Liver (tissue), 9 donors: ENCODE measurements around the gene SLC6A16. TPM values are rescaled to one million over a fixed set of nuclear protein-coding genes. Genes with fewer than 3 reads are reported as not detected.

Experiments used
- DNase-seq: peaks from one replicate; pipeline ENCODE4 v3.0.0-alpha.2; 2017; ENCODE audit warnings: low spot score
- H3K27ac ChIP-seq, 2 donors: one replicate each; pipeline ENCODE4 v1.7.0; 2013; ENCODE audit warnings: inconsistent platforms in 2 of 2, low read length in 2 of 2, control low read depth in 1 of 2, low read depth in 1 of 2, mild to moderate bottlenecking in 1 of 2
- H3K27me3 ChIP-seq, 4 donors: one replicate each; pipeline versions ENCODE4 v1.6.1 to v1.7.0; 2013; ENCODE audit warnings: low read length in 3 of 4, inconsistent platforms in 1 of 4, mild to moderate bottlenecking in 1 of 4, moderate library complexity in 1 of 4; ENCODE audit not compliant: control insufficient read depth in 4 of 4, insufficient read depth in 4 of 4
- H3K36me3 ChIP-seq, 4 donors: one replicate each; pipeline versions ENCODE4 v1.6.1 to v1.7.0; 2013; ENCODE audit warnings: low read length in 3 of 4, mild to moderate bottlenecking in 3 of 4, low read depth in 1 of 4, moderate library complexity in 1 of 4; ENCODE audit not compliant: control insufficient read depth in 4 of 4, insufficient read depth in 3 of 4
- H3K4me1 ChIP-seq, 4 donors: one replicate each; pipeline versions ENCODE4 v1.6.1 to v1.7.0; 2013; ENCODE audit warnings: low read length in 3 of 4, mild to moderate bottlenecking in 3 of 4, moderate library complexity in 1 of 4; ENCODE audit not compliant: control insufficient read depth in 4 of 4, insufficient read depth in 4 of 4
- H3K4me3 ChIP-seq, 3 donors: one replicate each; pipeline versions ENCODE4 v1.6.1 to v1.7.0; 2013; ENCODE audit warnings: low read length in 3 of 3, control low read depth in 1 of 3, low read depth in 1 of 3, mild to moderate bottlenecking in 1 of 3
- H3K9ac ChIP-seq, 2 donors: one replicate each; pipeline ENCODE4 v1.7.0; 2013; ENCODE audit warnings: low read length in 2 of 2, mild to moderate bottlenecking in 2 of 2, moderate library complexity in 2 of 2, control low read depth in 1 of 2, low read depth in 1 of 2
- H3K9me3 ChIP-seq, 4 donors: one replicate each; pipeline versions ENCODE4 v1.6.1 to v1.7.0; 2013; ENCODE audit warnings: low read length in 3 of 4; ENCODE audit not compliant: control insufficient read depth in 4 of 4
- FOXA1 ChIP-seq: IDR thresholded peaks from 2 replicates; pipeline ENCODE4 v1.6.1; 2016; ENCODE audit warnings: antibody characterized with exemption
- GABPA ChIP-seq, 2 donors: IDR thresholded peaks in 1 of 2; conservative IDR thresholded peaks in 1 of 2; 2 replicates each; pipeline ENCODE4 v1.6.1; 2016; ENCODE audit warnings: antibody characterized with exemption in 2 of 2, mild to moderate bottlenecking in 1 of 2, moderate library complexity in 1 of 2
- HNF4A ChIP-seq, 2 donors: conservative IDR thresholded peaks; 2 replicates each; pipeline ENCODE4 v1.6.1; 2016; ENCODE audit warnings: antibody characterized with exemption in 2 of 2, mild to moderate bottlenecking in 2 of 2
- HNF4G ChIP-seq: IDR thresholded peaks from 2 replicates; pipeline ENCODE4 v1.6.1; 2016; ENCODE audit warnings: antibody characterized with exemption
- JUND ChIP-seq, 2 donors: IDR thresholded peaks; 2 replicates each; pipeline ENCODE4 v1.6.1; 2016; ENCODE audit warnings: antibody characterized with exemption in 2 of 2
- NR2F2 ChIP-seq: IDR thresholded peaks from 2 replicates; pipeline ENCODE4 v1.6.1; 2016; ENCODE audit warnings: antibody characterized with exemption
- SP1 ChIP-seq: IDR thresholded peaks from 2 replicates; pipeline ENCODE4 v1.6.1; 2018; ENCODE audit warnings: antibody characterized with exemption, mild to moderate bottlenecking
- YY1 ChIP-seq: IDR thresholded peaks from 2 replicates; pipeline ENCODE4 v1.6.1; 2016; ENCODE audit warnings: antibody characterized with exemption, mild to moderate bottlenecking
- WGBS: extraction: QIAGEN DNeasy Blood & Tissue Kit; methylation state at CpG from one replicate; pipeline ENCODE4 v1.1.7; 2013; 5-methylcytosine and 5-hydroxymethylcytosine counted together
- polyA plus RNA-seq, 2 donors: library from polyadenylated mRNA; stranded (reverse) in 1 of 2; unstranded in 1 of 2; fragments of 200-250 nt in 1 of 2; fragments of >200 nt in 1 of 2; fragmentation: Nextera tagmentation in 1 of 2; extraction: Ambion mirVana in 1 of 2; gene quantifications; one replicate each; pipeline versions ENCODE4 v1.2.1 to v1.2.3, GENCODE V29; 2013 to 2015
- total RNA-seq, 2 donors: library from RNA; depleted of rRNA; stranded (reverse); fragments of >200 nt; gene quantifications; one replicate each; pipeline ENCODE4 v1.2.3, GENCODE V29; 2014
- TF ChIP-seq, protein P1 (sequence below): IDR thresholded peaks from 2 replicates; pipeline ENCODE4 v1.6.1; 2016; ENCODE audit warnings: antibody characterized with exemption
- TF ChIP-seq, protein P2 (sequence below): fragments of 150-350 bp; IDR thresholded peaks from 2 replicates; pipeline ENCODE4 v1.5.1; 2017; ENCODE audit warnings: improper control_type of control experiment, low read depth, low read length; ENCODE audit not compliant: missing input control
- TF ChIP-seq, protein P3 (sequence below): IDR thresholded peaks from 2 replicates; pipeline ENCODE4 v1.6.1; 2016; ENCODE audit warnings: antibody characterized with exemption
- TF ChIP-seq, protein P4 (sequence below): IDR thresholded peaks from 2 replicates; pipeline ENCODE4 v1.6.1; 2016; ENCODE audit warnings: antibody characterized with exemption, mild to moderate bottlenecking
- donor health status: healthy.
- donor health status: healthy.
- donor health status: healthy.
- donor health status: healthy.
- donor health status: healthy.

Gene SLC6A16
- total and polyA plus RNA-seq, 4 donors: 0.19 to 2.7 (median 1.5) TPM

DNA sequence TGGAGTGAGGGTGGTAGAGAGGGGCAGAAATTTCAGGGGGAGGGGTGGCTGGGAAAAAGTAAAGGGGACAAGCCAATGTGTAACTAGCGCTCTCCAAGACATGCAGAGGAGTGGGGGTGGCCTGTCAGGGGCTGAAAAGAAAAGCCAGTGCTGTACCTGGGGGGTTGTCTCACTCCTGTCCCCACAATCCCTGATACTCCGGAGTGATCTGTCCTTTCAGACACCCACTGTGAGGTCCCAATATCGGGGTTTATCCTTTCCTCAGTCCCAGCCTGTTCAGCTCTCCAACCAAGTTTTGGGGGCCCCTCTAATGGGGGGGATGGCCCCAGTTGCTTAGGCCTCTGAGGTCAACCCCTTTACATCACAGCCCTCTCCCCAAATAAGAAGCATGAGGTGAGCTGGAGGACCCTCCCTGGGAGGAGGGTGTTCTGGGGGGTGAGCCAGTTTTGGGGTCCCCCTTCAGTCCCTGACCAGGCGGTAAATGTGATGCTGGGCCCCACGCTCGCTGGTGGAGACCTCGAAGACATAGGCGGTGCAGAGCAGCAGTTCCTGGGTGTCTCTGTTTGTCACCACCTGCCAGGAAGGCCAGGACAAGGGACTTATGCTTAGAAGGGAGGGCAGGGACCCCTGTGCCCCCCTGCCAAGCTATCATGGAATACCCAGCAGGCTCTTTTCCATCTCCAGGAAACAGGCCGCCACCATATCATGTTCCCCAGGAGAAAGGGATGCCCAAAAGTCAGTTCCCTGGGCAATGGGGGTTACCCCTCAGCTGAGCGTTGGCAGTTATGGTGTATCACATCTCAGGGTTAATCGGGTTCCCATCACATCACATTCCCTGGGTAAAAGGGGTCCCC lies 16.1 kb upstream of the SLC6A16 start:
- no peak overlapping the region for H3K9ac ChIP-seq
- H3K36me3 ChIP-seq: peaks cover 0 to 5% (median 2%) of the 10 kb centered on the region in 4 donors
- H3K27me3 ChIP-seq: no peaks in the 10 kb centered on the region
- H3K4me1 ChIP-seq: peaks cover 2 to 24% (median 11%) of the 10 kb centered on the region in 4 donors
- no peak for DNase-seq
- no peaks in the 10 kb centered on the region for H3K9me3 ChIP-seq
- TF ChIP-seq, protein P1, sequence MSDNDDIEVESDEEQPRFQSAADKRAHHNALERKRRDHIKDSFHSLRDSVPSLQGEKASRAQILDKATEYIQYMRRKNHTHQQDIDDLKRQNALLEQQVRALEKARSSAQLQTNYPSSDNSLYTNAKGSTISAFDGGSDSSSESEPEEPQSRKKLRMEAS: no peak
- TF ChIP-seq YY1 (no peak), HNF4G (no peak), GABPA (IDR thresholded peaks at IDR 0.05 in 1 of 2, conservative IDR thresholded peaks at IDR 0.05 in 1 of 2) (no peak), HNF4A (conservative IDR thresholded peaks at IDR 0.05) (no peak), JUND (IDR thresholded peaks at IDR 0.05) (no peak)
- TF ChIP-seq, protein P2, sequence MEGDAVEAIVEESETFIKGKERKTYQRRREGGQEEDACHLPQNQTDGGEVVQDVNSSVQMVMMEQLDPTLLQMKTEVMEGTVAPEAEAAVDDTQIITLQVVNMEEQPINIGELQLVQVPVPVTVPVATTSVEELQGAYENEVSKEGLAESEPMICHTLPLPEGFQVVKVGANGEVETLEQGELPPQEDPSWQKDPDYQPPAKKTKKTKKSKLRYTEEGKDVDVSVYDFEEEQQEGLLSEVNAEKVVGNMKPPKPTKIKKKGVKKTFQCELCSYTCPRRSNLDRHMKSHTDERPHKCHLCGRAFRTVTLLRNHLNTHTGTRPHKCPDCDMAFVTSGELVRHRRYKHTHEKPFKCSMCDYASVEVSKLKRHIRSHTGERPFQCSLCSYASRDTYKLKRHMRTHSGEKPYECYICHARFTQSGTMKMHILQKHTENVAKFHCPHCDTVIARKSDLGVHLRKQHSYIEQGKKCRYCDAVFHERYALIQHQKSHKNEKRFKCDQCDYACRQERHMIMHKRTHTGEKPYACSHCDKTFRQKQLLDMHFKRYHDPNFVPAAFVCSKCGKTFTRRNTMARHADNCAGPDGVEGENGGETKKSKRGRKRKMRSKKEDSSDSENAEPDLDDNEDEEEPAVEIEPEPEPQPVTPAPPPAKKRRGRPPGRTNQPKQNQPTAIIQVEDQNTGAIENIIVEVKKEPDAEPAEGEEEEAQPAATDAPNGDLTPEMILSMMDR: no peak
- H3K4me3 ChIP-seq: no peak overlapping the region
- H3K27ac ChIP-seq: peak overlapping the region in 1 of 2 donors; percentile 95
- WGBS: 96% methylated on average over 11 of the region's 11 CpGs

DNA sequence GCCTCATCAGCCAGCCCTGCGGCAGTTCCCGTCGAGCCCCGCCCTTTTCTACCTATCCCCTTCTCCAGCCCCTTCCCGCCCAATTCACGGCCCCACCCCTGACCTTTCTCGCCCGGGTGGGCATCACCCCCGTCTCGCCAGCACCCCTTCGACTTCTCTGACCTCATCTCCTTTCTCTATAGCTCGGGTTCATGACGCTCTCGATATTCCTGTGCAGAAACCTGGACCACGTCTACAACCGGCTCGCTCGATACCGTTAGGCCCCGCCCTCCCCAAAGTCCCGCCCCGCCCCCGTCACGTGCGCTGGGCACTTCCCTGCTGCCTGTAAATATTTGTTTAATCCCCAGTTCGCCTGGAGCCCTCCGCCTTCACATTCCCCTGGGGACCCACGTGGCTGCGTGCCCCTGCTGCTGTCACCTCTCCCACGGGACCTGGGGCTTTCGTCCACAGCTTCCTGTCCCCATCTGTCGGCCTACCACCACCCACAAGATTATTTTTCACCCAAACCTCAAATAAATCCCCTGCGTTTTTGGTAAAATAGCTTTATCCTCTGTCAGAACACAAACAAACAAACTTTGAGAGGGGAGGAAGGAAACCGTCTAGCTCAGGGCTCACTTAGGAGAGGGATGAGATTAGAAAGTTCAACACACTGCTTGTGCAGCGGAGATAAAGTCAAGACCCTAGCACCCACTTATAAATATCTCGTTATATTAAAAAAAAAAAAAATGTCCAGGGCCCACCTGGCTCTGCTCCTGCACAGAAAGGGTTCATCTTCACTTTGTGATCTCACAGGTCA lies 15.3 kb upstream of the SLC6A16 start:
- Histone ChIP-seq H3K9ac (peak overlapping the region in 1 of 2 donors; percentile 51), H3K36me3 (peaks cover 0 to 5% (median 2%) of the 10 kb centered on the region in 4 donors), H3K9me3 (no peaks in the 10 kb centered on the region), H3K27me3 (no peaks in the 10 kb centered on the region), H3K4me3 (peak overlapping the region; percentile 47 to 61 (median 53)), H3K27ac (peak overlapping the region; percentile 88 to 95), H3K4me1 (peaks cover 2 to 24% (median 11%) of the 10 kb centered on the region in 4 donors)
- TF ChIP-seq, protein P1: peak; percentile 50
- no peak for TF ChIP-seq FOXA1
- 9% methylated on average over 36 of the region's 36 CpGs for WGBS
- DNase-seq: peak; percentile 79

DNA sequence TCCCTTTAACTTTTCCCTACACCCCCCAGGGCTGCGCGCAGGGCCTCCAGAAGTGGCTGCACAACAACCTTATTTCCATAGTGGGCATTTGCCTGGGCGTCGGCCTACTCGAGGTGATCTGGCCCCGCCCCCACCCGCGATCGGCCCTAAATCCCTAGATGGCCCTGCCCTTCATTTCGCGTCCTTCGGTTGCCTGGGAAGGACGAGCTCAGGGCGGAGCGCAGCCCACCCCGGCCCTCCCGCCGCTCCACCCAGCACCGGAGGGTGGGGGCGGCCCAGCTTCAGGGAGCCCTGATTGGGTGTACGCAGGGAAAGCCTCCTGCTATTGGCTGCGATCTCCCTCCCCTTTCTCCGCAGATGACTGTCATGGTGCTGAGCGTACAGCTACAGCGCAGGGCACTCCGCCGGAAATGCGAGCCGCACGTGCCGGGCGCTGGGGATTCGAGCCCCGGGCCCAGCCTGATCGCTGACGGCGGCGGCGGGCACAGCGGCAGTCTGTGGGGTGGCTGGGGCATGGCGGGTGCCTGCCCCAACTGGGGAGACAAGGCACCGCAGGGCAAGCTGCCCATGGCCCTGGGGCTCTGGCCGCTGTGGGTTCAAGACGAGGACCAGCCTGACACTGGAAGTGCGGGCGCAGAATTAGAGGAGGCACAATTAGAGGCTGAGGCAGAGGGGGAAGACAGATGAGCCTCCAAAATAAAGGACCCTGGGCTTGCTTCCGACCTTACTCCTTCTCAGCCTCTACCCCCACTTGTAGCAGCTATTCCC lies 14.5 kb upstream of the SLC6A16 start:
- DNase-seq: peak; percentile 66
- Histone ChIP-seq H3K9ac (peak overlapping the region in 1 of 2 donors; percentile 51), H3K36me3 (peaks cover 0 to 4% (median 1%) of the 10 kb centered on the region in 4 donors), H3K4me1 (peaks cover 2 to 24% (median 11%) of the 10 kb centered on the region in 4 donors), H3K27ac (peak overlapping the region; percentile 88 to 95), H3K4me3 (peak overlapping the region; percentile 47 to 61 (median 53)), H3K9me3 (no peaks in the 10 kb centered on the region), H3K27me3 (no peaks in the 10 kb centered on the region)
- WGBS: 15% methylated on average over 47 of the region's 47 CpGs
- TF ChIP-seq GABPA (IDR thresholded peaks at IDR 0.05 in 1 of 2, conservative IDR thresholded peaks at IDR 0.05 in 1 of 2) (peak in 1 of 2 donors; percentile 73), HNF4A (conservative IDR thresholded peaks at IDR 0.05) (no peak), YY1 (peak; percentile 90), SP1 (peak; percentile 78), NR2F2 (no peak)
- TF ChIP-seq, protein P1: peak; percentile 66
- TF ChIP-seq, protein P2: no peak
- TF ChIP-seq, protein P3, sequence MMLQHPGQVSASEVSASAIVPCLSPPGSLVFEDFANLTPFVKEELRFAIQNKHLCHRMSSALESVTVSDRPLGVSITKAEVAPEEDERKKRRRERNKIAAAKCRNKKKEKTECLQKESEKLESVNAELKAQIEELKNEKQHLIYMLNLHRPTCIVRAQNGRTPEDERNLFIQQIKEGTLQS: no peak
- TF ChIP-seq, protein P4, sequence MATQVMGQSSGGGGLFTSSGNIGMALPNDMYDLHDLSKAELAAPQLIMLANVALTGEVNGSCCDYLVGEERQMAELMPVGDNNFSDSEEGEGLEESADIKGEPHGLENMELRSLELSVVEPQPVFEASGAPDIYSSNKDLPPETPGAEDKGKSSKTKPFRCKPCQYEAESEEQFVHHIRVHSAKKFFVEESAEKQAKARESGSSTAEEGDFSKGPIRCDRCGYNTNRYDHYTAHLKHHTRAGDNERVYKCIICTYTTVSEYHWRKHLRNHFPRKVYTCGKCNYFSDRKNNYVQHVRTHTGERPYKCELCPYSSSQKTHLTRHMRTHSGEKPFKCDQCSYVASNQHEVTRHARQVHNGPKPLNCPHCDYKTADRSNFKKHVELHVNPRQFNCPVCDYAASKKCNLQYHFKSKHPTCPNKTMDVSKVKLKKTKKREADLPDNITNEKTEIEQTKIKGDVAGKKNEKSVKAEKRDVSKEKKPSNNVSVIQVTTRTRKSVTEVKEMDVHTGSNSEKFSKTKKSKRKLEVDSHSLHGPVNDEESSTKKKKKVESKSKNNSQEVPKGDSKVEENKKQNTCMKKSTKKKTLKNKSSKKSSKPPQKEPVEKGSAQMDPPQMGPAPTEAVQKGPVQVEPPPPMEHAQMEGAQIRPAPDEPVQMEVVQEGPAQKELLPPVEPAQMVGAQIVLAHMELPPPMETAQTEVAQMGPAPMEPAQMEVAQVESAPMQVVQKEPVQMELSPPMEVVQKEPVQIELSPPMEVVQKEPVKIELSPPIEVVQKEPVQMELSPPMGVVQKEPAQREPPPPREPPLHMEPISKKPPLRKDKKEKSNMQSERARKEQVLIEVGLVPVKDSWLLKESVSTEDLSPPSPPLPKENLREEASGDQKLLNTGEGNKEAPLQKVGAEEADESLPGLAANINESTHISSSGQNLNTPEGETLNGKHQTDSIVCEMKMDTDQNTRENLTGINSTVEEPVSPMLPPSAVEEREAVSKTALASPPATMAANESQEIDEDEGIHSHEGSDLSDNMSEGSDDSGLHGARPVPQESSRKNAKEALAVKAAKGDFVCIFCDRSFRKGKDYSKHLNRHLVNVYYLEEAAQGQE: peak; percentile 72
